ENCODE measurements around the gene UQCC2.

DNA sequence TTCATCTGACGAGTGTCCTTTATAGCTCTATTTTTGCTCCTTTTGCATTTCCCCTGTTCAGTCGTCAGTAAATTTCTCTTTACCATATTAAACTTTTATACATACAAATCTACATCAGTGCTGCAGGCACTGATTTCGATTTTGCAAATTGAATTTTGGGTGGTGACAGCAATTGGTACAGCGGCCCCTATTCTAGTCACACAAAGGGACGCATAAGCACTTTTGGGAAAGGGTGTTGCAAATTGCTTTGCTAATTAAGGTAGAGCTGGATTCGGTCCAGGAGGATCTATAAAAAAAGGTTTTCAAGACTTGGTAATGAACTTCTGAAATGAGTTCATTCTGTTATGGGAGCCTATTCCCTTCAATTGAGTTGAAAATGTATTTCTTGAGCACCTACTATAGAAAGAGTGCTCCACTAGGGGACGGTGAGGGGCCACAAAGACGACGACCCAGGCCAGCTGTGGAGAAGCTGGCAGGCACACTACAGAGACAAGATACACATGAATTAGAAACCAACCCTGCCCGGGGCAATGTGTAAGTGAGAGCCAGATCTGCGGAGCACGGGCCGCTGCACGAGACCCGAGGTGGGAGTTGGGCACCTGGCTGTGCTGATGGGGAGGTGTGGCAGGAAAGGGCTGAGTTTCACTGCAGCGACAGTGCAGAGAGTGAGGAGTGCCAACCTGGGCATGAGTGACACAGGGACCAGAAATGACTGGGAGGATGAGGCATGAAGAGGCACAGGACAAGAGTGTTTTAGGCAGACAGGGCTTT is 5.4 kb downstream of the UQCC2 start:
- TF ChIP-seq, protein P1, sequence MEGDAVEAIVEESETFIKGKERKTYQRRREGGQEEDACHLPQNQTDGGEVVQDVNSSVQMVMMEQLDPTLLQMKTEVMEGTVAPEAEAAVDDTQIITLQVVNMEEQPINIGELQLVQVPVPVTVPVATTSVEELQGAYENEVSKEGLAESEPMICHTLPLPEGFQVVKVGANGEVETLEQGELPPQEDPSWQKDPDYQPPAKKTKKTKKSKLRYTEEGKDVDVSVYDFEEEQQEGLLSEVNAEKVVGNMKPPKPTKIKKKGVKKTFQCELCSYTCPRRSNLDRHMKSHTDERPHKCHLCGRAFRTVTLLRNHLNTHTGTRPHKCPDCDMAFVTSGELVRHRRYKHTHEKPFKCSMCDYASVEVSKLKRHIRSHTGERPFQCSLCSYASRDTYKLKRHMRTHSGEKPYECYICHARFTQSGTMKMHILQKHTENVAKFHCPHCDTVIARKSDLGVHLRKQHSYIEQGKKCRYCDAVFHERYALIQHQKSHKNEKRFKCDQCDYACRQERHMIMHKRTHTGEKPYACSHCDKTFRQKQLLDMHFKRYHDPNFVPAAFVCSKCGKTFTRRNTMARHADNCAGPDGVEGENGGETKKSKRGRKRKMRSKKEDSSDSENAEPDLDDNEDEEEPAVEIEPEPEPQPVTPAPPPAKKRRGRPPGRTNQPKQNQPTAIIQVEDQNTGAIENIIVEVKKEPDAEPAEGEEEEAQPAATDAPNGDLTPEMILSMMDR (IDR thresholded peaks at IDR 0.05; ENCODE audit: low read depth, low read length, poor library complexity, severe bottlenecking) = no peak
- no peak for TF ChIP-seq EZH2phosphoT487 (IDR thresholded peaks at IDR 0.05; ENCODE audit: borderline replicate concordance, low read length)
